ENCODE measurements around the gene OR1S1. TPM values are rescaled to one million over a fixed set of nuclear protein-coding genes. Genes with fewer than 3 reads are reported as not detected.

Gene OR1S1
- total RNA-seq, 1 donor from 2014 or later: not detected

Other genes with a start within 250 kb of the OR1S1 start
- not detected for gene OR9Q1, start 188.8 kb upstream of the OR1S1 start, total RNA-seq
- not detected for gene OR6Q1, start 181.8 kb upstream of the OR1S1 start, total RNA-seq
- gene OR9I1, start 87.2 kb upstream of the OR1S1 start, total RNA-seq: not detected
- not detected for gene OR9Q2, start 23.6 kb upstream of the OR1S1 start, total RNA-seq
- not detected for gene OR1S2, start 8.6 kb upstream of the OR1S1 start, total RNA-seq
- not detected for gene OR10Q1, start 16.2 kb downstream of the OR1S1 start, total RNA-seq
- not detected for gene OR10W1, start 55.5 kb downstream of the OR1S1 start, total RNA-seq
- not detected for gene OR5B17, start 146.3 kb downstream of the OR1S1 start, total RNA-seq
- gene OR5B3, start 194.2 kb downstream of the OR1S1 start, total RNA-seq: not detected
- not detected for gene OR5B2, start 215.4 kb downstream of the OR1S1 start, total RNA-seq
- not detected for gene OR5B12, start 229.5 kb downstream of the OR1S1 start, total RNA-seq